ENCODE data around the gene CPNE4.

The CPNE4 gene

DNA sequence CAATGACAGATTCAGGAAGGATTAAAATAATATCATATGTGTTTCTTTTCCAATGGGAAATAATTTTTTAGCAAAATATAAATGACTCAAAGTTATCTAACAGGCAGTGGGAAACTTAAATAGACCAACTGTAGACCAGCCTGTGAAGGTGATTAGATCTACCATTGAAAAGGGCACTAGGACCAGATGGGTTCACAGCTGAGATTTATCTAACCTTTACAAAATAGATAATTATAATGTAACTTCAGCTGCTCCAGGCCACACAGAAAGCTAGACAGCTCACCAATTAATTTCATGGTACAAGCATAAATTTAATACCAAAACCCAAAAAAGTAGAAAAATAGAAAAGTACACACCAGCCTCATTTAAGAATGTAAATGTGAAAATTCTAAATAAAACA, 291.7 kb downstream of the CPNE4 start:
- Mint-ChIP-seq H3K9me3 (no peaks in the 10 kb centered on the region), H3K36me3 (ENCODE audit: low read depth) (no peaks in the 10 kb centered on the region), H3K4me3 (no peak overlapping the region), H3K27me3 (ENCODE audit: low read depth, poor library complexity) (no peaks in the 10 kb centered on the region), H3K27ac (no peak overlapping the region), H3K4me1 (peaks cover 4% of the 10 kb centered on the region)
- DNase-seq: no peak
- TF ChIP-seq, protein P1, sequence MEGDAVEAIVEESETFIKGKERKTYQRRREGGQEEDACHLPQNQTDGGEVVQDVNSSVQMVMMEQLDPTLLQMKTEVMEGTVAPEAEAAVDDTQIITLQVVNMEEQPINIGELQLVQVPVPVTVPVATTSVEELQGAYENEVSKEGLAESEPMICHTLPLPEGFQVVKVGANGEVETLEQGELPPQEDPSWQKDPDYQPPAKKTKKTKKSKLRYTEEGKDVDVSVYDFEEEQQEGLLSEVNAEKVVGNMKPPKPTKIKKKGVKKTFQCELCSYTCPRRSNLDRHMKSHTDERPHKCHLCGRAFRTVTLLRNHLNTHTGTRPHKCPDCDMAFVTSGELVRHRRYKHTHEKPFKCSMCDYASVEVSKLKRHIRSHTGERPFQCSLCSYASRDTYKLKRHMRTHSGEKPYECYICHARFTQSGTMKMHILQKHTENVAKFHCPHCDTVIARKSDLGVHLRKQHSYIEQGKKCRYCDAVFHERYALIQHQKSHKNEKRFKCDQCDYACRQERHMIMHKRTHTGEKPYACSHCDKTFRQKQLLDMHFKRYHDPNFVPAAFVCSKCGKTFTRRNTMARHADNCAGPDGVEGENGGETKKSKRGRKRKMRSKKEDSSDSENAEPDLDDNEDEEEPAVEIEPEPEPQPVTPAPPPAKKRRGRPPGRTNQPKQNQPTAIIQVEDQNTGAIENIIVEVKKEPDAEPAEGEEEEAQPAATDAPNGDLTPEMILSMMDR (IDR thresholded peaks at IDR 0.05): no peak

DNA sequence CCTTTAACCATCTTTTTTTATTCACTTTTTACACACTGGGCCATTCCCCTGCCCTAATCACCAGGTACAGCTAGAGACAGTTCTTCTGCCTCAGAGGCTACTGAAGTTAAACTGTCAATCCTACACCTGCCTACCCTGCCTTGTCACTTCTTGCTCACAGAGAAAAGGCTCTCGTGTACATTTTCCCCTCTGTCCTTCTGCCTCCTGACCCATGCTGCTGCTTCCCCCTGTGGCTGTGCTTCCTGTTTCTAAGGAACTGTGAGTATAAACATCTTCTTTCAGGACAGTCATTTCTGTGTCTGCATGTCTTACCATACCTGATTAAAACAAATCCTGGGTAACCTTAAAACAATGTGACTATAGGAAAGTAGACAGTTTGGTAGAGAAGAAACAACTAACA, 295.6 kb downstream of the CPNE4 start:
- Mint-ChIP-seq H3K27me3 (ENCODE audit: low read depth, poor library complexity) (no peaks in the 10 kb centered on the region), H3K36me3 (ENCODE audit: low read depth) (no peaks in the 10 kb centered on the region), H3K27ac (peak overlapping the region; percentile 2)

DNA sequence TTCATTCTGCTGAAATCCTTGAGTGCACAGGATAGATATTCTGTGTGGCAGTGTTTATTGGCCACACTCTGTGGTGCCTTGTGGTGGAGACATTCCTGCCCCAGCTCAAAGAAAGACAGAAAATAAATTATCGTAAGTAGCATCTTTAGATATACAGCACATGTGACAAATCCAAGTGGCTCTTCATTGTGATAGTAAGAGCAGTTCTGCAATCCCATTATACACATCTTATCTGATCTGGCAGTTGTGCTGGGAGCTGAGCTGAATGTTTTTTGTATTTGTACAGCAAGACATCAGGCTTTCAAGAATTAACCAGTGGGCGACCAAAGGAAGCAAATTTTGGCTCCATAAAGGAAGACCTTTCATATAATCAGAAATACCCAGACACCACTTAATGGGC, 296.7 kb downstream of the CPNE4 start:
- Mint-ChIP-seq H3K4me1 (peaks cover 10% of the 10 kb centered on the region), H3K36me3 (ENCODE audit: low read depth) (no peaks in the 10 kb centered on the region), H3K27me3 (ENCODE audit: low read depth, poor library complexity) (no peaks in the 10 kb centered on the region), H3K27ac (no peak overlapping the region), H3K9me3 (no peaks in the 10 kb centered on the region), H3K4me3 (no peak overlapping the region)
- TF ChIP-seq, protein P1 (IDR thresholded peaks at IDR 0.05): no peak
- no peak for DNase-seq

More for the DNA sequence above, 295.6 kb downstream of the CPNE4 start:
- H3K9me3 Mint-ChIP-seq: no peaks in the 10 kb centered on the region
- H3K4me3 Mint-ChIP-seq: no peak overlapping the region
- H3K4me1 Mint-ChIP-seq: peaks cover 4% of the 10 kb centered on the region
- TF ChIP-seq, protein P1 (IDR thresholded peaks at IDR 0.05): no peak
- no peak for DNase-seq

DNA sequence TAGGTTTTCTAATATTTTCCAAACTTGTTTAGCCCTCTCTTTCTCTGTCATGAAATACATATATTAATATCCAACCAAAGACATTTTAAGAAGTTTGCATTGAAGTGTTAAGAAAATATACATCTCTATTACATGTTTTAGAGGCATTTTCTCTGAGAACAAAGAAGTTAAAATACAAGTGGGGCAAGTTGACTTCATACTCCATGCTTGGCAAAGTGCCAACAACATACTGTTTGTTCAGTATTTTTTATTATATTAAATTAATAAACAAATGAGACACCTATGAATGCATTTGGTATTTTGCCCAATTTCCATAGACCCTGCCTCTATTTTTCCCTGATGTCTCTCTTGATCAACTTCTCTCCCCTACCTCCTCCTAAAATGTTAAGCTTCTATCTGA, 299.3 kb downstream of the CPNE4 start:
- H3K27ac Mint-ChIP-seq: no peak overlapping the region
- H3K4me3 Mint-ChIP-seq: no peak overlapping the region
- peaks cover 10% of the 10 kb centered on the region for H3K4me1 Mint-ChIP-seq
- no peak for DNase-seq
- TF ChIP-seq, protein P1 (IDR thresholded peaks at IDR 0.05): no peak
- H3K36me3 Mint-ChIP-seq (ENCODE audit: low read depth): no peaks in the 10 kb centered on the region
- H3K27me3 Mint-ChIP-seq (ENCODE audit: low read depth, poor library complexity): no peaks in the 10 kb centered on the region
- H3K9me3 Mint-ChIP-seq: no peaks in the 10 kb centered on the region

DNA sequence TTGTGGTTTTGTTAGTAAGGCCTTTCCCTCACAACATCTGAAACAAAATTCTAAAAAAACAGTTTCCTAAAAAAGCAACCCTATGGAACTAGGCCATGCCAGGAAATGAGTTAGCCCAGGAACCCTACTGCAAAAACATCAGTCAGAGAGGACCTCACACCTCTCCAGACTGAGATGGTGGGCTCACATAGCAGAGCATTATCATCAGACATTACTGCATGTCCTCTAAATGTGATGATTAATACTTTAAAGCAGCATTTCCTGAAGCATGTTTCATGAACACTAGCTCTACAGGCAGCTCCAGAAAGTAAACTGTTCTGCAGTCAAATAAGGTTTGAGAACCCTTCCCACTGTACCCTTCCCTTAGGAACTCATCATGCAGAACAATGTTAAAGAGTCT, 299.7 kb downstream of the CPNE4 start:
- TF ChIP-seq, protein P1 (IDR thresholded peaks at IDR 0.05): no peak
- no peaks in the 10 kb centered on the region for H3K36me3 Mint-ChIP-seq (ENCODE audit: low read depth)
- H3K27ac Mint-ChIP-seq: peak overlapping the region; percentile 68
- no peaks in the 10 kb centered on the region for H3K27me3 Mint-ChIP-seq (ENCODE audit: low read depth, poor library complexity)
- no peak for DNase-seq
- no peak overlapping the region for H3K4me3 Mint-ChIP-seq
- peaks cover 10% of the 10 kb centered on the region for H3K4me1 Mint-ChIP-seq
- H3K9me3 Mint-ChIP-seq: no peaks in the 10 kb centered on the region

DNA sequence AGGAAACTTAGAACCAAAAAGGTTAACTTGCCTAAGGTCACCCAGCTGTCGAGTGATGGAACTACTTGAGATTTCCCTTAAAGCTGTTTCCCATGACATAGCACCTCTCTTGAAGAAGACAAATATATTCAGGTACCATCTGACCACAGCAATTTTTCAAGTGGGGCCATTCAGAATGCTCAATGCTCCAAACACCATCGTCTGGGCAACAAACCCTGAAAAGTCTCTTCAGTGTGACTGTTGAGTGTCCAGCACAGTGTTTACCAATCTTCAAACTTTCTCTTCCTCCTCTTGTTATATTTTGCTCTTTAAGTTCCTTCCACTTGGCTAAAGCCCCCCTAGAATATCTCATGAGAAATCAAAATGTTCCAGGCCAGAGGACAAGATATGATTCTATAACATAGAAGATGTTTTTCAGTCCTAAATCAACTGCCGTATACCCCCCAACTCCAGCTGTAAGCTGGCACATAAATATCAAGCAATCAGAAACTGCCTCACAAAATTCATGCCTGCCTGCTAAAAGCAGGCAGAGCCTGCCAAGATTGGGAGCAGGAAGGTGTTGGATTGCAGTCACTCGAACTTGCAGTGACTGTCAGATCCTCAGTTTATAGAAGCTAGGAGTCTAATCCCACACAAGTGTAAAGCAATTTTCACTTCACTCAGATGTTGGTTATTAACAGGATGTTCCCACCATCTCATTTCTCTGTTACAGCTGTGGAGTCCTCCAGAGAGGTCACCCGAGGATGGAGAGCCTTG, 301.6 kb downstream of the CPNE4 start:
- peaks cover 6% of the 10 kb centered on the region for H3K4me1 Mint-ChIP-seq
- no peak for DNase-seq
- peak overlapping the region; percentile 40 for H3K27ac Mint-ChIP-seq
- H3K27me3 Mint-ChIP-seq (ENCODE audit: low read depth, poor library complexity): no peaks in the 10 kb centered on the region
- H3K9me3 Mint-ChIP-seq: no peaks in the 10 kb centered on the region
- no peak overlapping the region for H3K4me3 Mint-ChIP-seq
- TF ChIP-seq, protein P1 (IDR thresholded peaks at IDR 0.05): no peak
- H3K36me3 Mint-ChIP-seq (ENCODE audit: low read depth): no peaks in the 10 kb centered on the region
